ENCODE data around the gene ACAP3. TPM values are rescaled to one million over a fixed set of nuclear protein-coding genes. Genes with fewer than 3 reads are reported as not detected.

ACAP3 gene
- total and polyA plus RNA-seq, 7 experiments from 2014 or later, result 3.2 to 70.8 (median 55.1) TPM

GRCh38 chr1:1340791-1341548 lies 33.2 kb upstream of the ACAP3 start:
- H3K27ac Mint-ChIP-seq, result peak overlapping the region in 2 of 9 donors; percentile 6 to 19
- peaks cover 0 to 7% (median 0%) of the 10 kb centered on the region in 7 donors for H3K4me1 Mint-ChIP-seq
- no peak for ATAC-seq
- peaks cover 0 to 4% (median 0%) of the 10 kb centered on the region in 11 donors for H3K9me3 Mint-ChIP-seq
- intact Hi-C loops (cut with micrococcal nuclease), result no loop called here
- peaks cover 0 to 11% (median 4%) of the 10 kb centered on the region in 5 donors for H3K36me3 Mint-ChIP-seq
- POLR2A ChIA-PET, result no interaction called here
- Histone ChIP-seq H3K9me3 (ENCODE audit: control insufficient read depth in 2 of 3, low read length in 3 of 3) (no peaks in the 10 kb centered on the region), H3K36me3 (ENCODE audit: control insufficient read depth in 2 of 3, insufficient read depth in 3 of 3, low read length in 3 of 3) (peaks cover 0 to 29% (median 0%) of the 10 kb centered on the region in 3 experiments), H3K4me1 (ENCODE audit: control insufficient read depth in 2 of 2, insufficient read depth in 2 of 2, low read length in 2 of 2) (no peaks in the 10 kb centered on the region), H3K27ac (ENCODE audit: low read depth, low read length) (no peak overlapping the region), H3K4me3 (ENCODE audit: low read length) (no peak overlapping the region), H3K27me3 (ENCODE audit: control insufficient read depth in 2 of 2, insufficient read depth in 2 of 2, low read length in 2 of 2) (no peaks in the 10 kb centered on the region)
- CTCF ChIA-PET, result no interaction called here
- DNase-seq, result no peak
- H3K27me3 Mint-ChIP-seq, result no peaks in the 10 kb centered on the region
- no peak overlapping the region for H3K4me3 Mint-ChIP-seq

DNA sequence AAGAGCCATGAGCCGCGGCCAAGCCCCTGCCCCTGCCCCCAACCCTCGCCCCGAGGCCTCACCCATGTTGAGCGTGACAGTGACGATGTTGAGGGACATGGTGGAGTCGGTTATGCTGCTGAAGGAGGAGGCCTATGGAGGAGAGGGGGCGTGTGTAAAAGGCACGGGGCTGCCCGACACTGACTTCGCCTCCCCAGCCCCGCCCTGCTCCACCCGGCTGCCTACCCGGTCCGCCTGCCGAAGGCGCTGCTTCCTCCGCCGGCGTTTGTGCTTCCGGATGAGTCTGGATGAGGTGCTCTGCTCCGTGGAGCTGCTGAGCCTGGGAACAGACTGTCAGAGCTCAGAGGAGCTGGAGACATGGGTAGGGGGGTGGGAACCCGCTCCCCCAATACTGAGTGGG lies 32.5 kb upstream of the ACAP3 start:
- ATAC-seq, result no peak
- Histone ChIP-seq H3K36me3 (ENCODE audit: control insufficient read depth in 2 of 3, insufficient read depth in 3 of 3, low read length in 3 of 3) (peaks cover 0 to 29% (median 0%) of the 10 kb centered on the region in 3 experiments), H3K27me3 (ENCODE audit: control insufficient read depth in 2 of 2, insufficient read depth in 2 of 2, low read length in 2 of 2) (no peaks in the 10 kb centered on the region), H3K4me3 (ENCODE audit: low read length) (no peak overlapping the region), H3K4me1 (ENCODE audit: control insufficient read depth in 2 of 2, insufficient read depth in 2 of 2, low read length in 2 of 2) (no peaks in the 10 kb centered on the region), H3K9me3 (ENCODE audit: control insufficient read depth in 2 of 3, low read length in 3 of 3) (no peaks in the 10 kb centered on the region), H3K27ac (ENCODE audit: low read depth, low read length) (no peak overlapping the region)
- H3K27ac Mint-ChIP-seq, result no peak overlapping the region
- peaks cover 0 to 11% (median 4%) of the 10 kb centered on the region in 5 donors for H3K36me3 Mint-ChIP-seq
- ChIA-PET CTCF (no interaction called here), POLR2A (no interaction called here)
- H3K27me3 Mint-ChIP-seq, result no peaks in the 10 kb centered on the region
- peaks cover 0 to 7% (median 0%) of the 10 kb centered on the region in 7 donors for H3K4me1 Mint-ChIP-seq
- H3K4me3 Mint-ChIP-seq, result no peak overlapping the region
- intact Hi-C loops (cut with micrococcal nuclease), result no loop called here
- peaks cover 0 to 4% (median 0%) of the 10 kb centered on the region in 11 donors for H3K9me3 Mint-ChIP-seq
- no peak for DNase-seq

DNA sequence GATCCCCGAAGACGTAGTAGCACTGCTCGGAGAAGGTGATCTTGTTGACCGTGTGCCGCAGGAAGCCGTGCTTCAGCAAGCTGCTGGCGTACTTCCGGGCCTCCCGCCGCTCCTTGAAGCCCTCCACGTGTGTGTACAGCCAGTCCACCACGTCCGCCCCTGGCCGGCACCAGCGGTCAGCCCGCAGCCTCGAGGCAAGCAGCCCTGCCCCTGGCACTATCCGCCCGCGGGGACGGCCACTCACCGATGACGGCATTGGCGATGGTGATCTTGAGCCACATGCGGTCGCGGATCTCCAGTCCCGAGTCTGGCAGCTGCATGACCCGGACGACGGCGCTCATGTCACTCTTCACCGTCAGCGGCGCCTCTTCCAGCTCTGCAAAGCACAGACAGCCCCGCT lies 30.5 kb upstream of the ACAP3 start:
- peaks cover 0 to 29% (median 0%) of the 10 kb centered on the region in 3 experiments for H3K36me3 ChIP-seq (ENCODE audit: control insufficient read depth in 2 of 3, insufficient read depth in 3 of 3, low read length in 3 of 3)
- no peak for DNase-seq
- Mint-ChIP-seq H3K36me3 (peaks cover 0 to 11% (median 4%) of the 10 kb centered on the region in 5 donors), H3K4me3 (no peak overlapping the region), H3K27me3 (no peaks in the 10 kb centered on the region), H3K4me1 (peaks cover 0 to 5% (median 0%) of the 10 kb centered on the region in 7 donors), H3K27ac (no peak overlapping the region), H3K9me3 (peaks cover 0 to 4% (median 0%) of the 10 kb centered on the region in 11 donors)
- no peak overlapping the region for H3K4me3 ChIP-seq (ENCODE audit: low read length)
- H3K4me1 ChIP-seq (ENCODE audit: control insufficient read depth in 2 of 2, insufficient read depth in 2 of 2, low read length in 2 of 2), result no peaks in the 10 kb centered on the region
- ATAC-seq, result no peak
- intact Hi-C loops (cut with micrococcal nuclease), result no loop called here
- no peak overlapping the region for H3K27ac ChIP-seq (ENCODE audit: low read depth, low read length)
- no peaks in the 10 kb centered on the region for H3K27me3 ChIP-seq (ENCODE audit: control insufficient read depth in 2 of 2, insufficient read depth in 2 of 2, low read length in 2 of 2)
- no peaks in the 10 kb centered on the region for H3K9me3 ChIP-seq (ENCODE audit: control insufficient read depth in 2 of 3, low read length in 3 of 3)
- ChIA-PET POLR2A (no interaction called here), CTCF (no interaction called here)

GRCh38 chr1:1337793-1338147 lies 30.0 kb upstream of the ACAP3 start:
- Histone ChIP-seq H3K9me3 (ENCODE audit: control insufficient read depth in 2 of 3, low read length in 3 of 3) (no peaks in the 10 kb centered on the region), H3K36me3 (ENCODE audit: control insufficient read depth in 2 of 3, insufficient read depth in 3 of 3, low read length in 3 of 3) (peaks cover 0 to 29% (median 0%) of the 10 kb centered on the region in 3 experiments), H3K27me3 (ENCODE audit: control insufficient read depth in 2 of 2, insufficient read depth in 2 of 2, low read length in 2 of 2) (no peaks in the 10 kb centered on the region), H3K4me3 (ENCODE audit: low read length) (no peak overlapping the region), H3K27ac (ENCODE audit: low read depth, low read length) (no peak overlapping the region), H3K4me1 (ENCODE audit: control insufficient read depth in 2 of 2, insufficient read depth in 2 of 2, low read length in 2 of 2) (no peaks in the 10 kb centered on the region)
- ATAC-seq (peak; percentile 60), DNase-seq (peak in 2 of 9 donors; percentile 31 to 62)
- CTCF ChIA-PET, result no interaction called here
- Mint-ChIP-seq H3K4me3 (no peak overlapping the region), H3K4me1 (peaks cover 0 to 2% (median 0%) of the 10 kb centered on the region in 7 donors), H3K27ac (no peak overlapping the region), H3K27me3 (no peaks in the 10 kb centered on the region), H3K36me3 (peaks cover 0 to 11% (median 4%) of the 10 kb centered on the region in 5 donors), H3K9me3 (peaks cover 0 to 4% (median 0%) of the 10 kb centered on the region in 11 donors)
- POLR2A ChIA-PET, result no interaction called here
- intact Hi-C loops (cut with micrococcal nuclease), result no loop called here

DNA sequence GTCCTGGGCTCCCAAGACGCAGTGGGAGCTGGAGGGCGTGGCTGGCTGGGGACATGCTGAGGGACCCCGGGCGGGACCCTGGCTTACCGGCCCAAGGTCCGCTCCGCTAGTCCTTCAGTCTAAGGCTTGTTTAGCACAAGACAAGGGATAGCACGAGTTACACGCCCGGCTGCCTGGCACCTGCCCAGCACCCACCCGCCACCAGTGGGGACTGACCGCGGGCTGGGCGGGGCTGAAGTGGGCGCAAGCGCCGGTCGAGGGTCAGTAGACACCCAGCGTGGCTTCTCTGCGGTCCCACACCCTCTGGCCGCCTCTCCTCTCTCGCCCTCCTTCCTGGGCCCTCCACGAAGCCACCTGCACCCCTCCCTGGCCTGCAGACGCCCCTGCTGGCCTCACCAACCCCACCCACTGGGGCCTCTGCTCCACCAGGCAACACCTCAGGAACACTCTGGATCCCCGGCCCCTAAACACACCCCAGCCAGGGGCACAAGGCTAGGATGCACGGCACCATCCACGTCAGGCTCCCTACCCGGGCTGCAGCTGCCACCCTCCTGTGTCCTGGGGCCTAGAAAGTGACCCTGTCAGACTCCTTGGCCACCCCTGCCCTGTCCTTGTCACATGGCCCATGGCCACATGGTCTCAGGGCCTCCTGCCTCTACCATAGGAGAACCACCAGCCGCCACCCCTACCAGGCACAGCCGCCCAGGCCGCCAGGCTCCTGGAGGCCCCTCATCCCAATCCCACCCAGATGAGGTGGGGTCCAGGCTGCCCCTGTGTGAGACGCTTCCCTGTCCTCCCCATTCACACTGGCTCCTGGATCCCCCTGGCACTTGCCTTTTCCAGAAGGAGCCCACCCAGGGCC lies 29.4 kb upstream of the ACAP3 start:
- Mint-ChIP-seq H3K4me3 (no peak overlapping the region), H3K4me1 (no peaks in the 10 kb centered on the region), H3K36me3 (peaks cover 0 to 11% (median 4%) of the 10 kb centered on the region in 5 donors), H3K27ac (no peak overlapping the region), H3K27me3 (no peaks in the 10 kb centered on the region), H3K9me3 (peaks cover 0 to 4% (median 0%) of the 10 kb centered on the region in 11 donors)
- Histone ChIP-seq H3K9me3 (ENCODE audit: control insufficient read depth in 2 of 3, low read length in 3 of 3) (no peaks in the 10 kb centered on the region), H3K4me1 (ENCODE audit: control insufficient read depth in 2 of 2, insufficient read depth in 2 of 2, low read length in 2 of 2) (no peaks in the 10 kb centered on the region), H3K36me3 (ENCODE audit: control insufficient read depth in 2 of 3, insufficient read depth in 3 of 3, low read length in 3 of 3) (peaks cover 0 to 29% (median 0%) of the 10 kb centered on the region in 3 experiments), H3K4me3 (ENCODE audit: low read length) (no peak overlapping the region), H3K27me3 (ENCODE audit: control insufficient read depth in 2 of 2, insufficient read depth in 2 of 2, low read length in 2 of 2) (no peaks in the 10 kb centered on the region), H3K27ac (ENCODE audit: low read depth, low read length) (no peak overlapping the region)
- intact Hi-C loops (cut with micrococcal nuclease), result no loop called here
- ChIA-PET CTCF (no interaction called here), POLR2A (interaction anchor here (1.3 kb wide), 1 partner anchor 12 kb away, joined by 3 read pairs; no protein-coding TSS in a partner anchor)
- ATAC-seq (no peak), DNase-seq (no peak)

DNA sequence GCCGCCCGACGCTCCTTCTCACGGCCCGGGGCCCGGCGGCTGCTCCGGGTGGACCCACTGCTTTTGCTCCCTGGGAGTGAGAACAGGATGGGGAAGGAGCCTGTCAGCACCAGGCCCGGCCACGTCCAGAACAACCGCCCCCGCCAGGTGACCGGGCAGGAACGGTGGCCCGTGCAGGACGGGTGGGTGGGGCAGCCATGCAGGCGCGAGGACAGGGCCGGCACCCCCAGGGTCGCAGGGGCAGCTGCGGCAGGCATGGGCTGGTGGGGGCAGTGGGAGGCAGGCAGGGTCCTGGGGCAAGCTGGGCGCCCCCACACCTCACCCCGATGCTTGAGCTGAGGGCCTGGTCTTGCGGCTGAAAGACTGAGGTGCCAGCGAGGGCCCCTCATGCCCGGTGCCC lies 28.7 kb upstream of the ACAP3 start:
- Mint-ChIP-seq H3K4me1 (no peaks in the 10 kb centered on the region), H3K27me3 (no peaks in the 10 kb centered on the region), H3K36me3 (peaks cover 0 to 11% (median 4%) of the 10 kb centered on the region in 5 donors), H3K4me3 (no peak overlapping the region), H3K27ac (no peak overlapping the region), H3K9me3 (peaks cover 0 to 4% (median 0%) of the 10 kb centered on the region in 11 donors)
- H3K9me3 ChIP-seq (ENCODE audit: control insufficient read depth in 2 of 3, low read length in 3 of 3), result no peaks in the 10 kb centered on the region
- H3K27me3 ChIP-seq (ENCODE audit: control insufficient read depth in 2 of 2, insufficient read depth in 2 of 2, low read length in 2 of 2), result no peaks in the 10 kb centered on the region
- H3K27ac ChIP-seq (ENCODE audit: low read depth, low read length), result no peak overlapping the region
- no peak overlapping the region for H3K4me3 ChIP-seq (ENCODE audit: low read length)
- intact Hi-C loops (cut with micrococcal nuclease), result no loop called here
- ChIA-PET CTCF (no interaction called here), POLR2A (interaction anchor here (1.3 kb wide), 2 partner anchors 11 to 12 kb away, joined by 3 read pairs; no protein-coding TSS in a partner anchor)
- peaks cover 0 to 29% (median 0%) of the 10 kb centered on the region in 3 experiments for H3K36me3 ChIP-seq (ENCODE audit: control insufficient read depth in 2 of 3, insufficient read depth in 3 of 3, low read length in 3 of 3)
- DNase-seq (no peak), ATAC-seq (no peak)
- H3K4me1 ChIP-seq (ENCODE audit: control insufficient read depth in 2 of 2, insufficient read depth in 2 of 2, low read length in 2 of 2), result no peaks in the 10 kb centered on the region
